NCI-H2196 (cell line): ENCODE measurements around the gene TTLL6.
A peak's percentile ranks its signal among the peaks of the same experiment; 100 is the strongest.

Source experiments
- DNase-seq: peaks from one replicate; lab custom pipeline; 2025; ENCODE audit not compliant: unreplicated experiment; lab: John Stamatoyannopoulos, UW

TTLL6 gene

DNA sequence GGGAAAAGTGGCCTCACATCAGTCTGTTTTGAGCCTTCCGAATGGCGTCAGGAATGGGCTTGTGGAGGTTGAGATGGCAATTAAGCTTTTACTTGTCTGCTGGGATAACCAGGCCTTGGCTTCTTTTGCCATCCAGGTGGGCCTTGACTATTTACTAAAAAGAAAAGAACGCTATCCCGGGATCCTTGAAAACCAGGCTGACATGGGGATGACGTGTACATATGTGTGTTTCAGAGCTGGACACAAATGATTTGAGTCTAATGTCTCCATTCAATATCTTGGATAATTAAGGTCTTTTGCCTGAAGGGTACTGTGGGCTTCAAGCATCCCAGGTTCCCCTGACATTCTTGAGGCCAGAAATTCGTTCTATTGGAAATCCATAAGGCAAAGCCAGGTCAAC, 55.9 kb downstream of the TTLL6 start:
- no peak for DNase-seq

DNA sequence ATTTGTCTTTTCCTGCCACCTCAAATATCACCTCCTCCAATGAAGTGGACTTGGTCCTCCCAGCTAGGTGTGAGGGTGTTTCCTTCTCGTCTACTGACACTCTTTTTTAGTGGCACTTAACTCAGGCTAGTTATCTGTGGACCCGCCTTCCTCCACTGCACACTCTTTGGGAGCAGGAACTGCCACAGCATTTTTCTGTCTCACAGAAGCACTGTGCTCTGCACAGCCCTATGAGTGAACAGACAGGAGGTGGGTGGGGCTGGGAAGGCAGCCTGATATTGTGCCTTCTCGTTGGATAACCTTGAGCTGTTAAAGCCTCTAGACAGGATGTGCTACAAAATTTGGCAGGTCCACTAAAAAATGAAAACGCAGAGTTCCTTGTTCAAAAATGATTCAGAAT, 56.6 kb downstream of the TTLL6 start:
- DNase-seq, result peak; percentile 39

- no peak for DNase-seq
Measured at GRCh38 chr17:48759288-48759687, 57.7 kb downstream of the TTLL6 start.

- no peak for DNase-seq
Measured at GRCh38 chr17:48757524-48757961, 59.5 kb downstream of the TTLL6 start.

GRCh38 chr17:48756830-48757251, 60.2 kb downstream of the TTLL6 start:
- peak; percentile 90 for DNase-seq

DNA sequence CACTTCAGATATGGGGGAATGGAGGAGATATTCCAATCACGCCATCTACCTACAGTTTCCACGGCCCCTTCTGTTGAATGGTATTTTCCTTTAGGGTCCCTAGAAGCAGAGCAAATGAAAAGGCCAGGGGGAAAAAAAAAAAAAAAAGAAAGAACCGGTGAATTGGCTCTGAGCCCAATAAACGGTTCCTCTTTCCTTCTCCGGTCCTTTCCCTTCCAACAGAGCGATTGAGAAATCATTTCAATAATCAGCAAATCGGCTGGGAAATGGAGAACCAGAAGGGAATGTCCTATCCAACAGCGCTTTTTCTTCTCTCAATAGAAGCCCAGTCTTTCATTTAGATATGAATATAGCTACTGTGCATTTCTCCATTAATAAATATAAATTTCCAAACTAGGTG, 61.7 kb downstream of the TTLL6 start:
- DNase-seq, result no peak

GRCh38 chr17:48754500-48755261, 62.3 kb downstream of the TTLL6 start:
- no peak for DNase-seq

DNA sequence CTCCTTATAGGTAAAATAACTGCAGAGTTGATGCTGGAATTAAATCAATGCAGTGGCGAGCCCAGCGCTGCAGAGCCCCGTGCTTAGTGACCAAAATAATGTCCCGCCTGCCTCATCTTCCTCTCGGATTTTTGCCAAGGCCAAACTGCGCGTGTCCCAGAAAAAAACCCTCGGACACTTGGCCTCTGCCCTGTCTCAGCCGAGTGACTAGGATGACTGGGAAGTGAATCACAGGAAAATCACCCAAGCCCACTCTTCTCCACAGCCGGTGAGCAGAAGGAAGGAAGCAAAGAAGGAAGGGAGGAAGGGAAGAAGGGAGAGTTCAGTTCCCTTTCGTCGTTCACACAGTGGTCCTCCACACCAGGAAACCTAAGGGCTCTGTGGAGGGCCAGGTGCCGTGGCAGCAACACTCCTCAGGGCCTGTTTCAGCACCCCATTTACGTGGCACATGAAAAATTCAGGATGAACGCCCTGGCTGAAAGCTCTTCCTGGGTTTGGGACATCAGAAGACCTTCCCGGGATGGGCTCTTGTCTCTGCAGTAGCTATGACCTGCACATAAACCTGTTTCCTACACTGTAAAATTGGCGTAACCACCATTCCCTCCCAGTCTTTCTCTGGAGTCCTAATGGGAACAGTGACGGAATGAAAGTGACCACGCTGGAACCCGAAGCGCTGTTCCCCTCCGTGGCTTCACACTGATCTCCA, 63.1 kb downstream of the TTLL6 start:
- no peak for DNase-seq

- no peak for DNase-seq
Measured at GRCh38 chr17:48752399-48753288, 64.4 kb downstream of the TTLL6 start.

DNA sequence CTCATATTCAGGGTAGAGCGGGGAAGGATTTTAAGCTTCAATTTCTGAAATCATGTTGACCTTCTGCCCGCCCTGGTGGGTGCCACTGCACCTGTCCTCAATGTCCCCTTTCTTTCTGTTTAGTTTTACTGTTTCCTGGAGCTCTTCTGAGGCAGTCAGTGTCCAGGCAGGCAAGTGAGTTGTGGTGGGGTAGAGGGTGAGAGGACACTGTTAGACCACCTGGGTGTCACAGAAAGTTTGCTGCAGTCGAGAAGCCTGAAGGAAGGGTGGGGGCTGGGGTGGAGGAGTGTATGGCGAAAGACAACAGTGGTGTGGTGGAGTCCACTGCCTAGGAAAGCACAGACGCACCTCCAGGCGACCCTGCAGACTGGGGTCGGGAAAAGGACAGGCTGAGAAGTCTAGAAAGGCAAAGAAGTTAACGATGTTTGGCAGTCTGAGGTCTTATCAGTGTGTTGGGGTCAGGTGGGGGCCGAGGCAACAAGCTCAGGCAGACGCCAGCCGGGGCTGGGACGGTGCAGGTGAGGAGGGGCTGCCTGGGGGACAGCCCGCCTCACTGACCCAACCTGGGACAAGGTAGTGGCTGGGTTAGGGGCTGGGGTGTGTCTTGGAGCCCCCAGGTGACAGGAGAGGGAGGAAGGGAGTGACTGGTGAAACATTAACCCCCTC, 65.2 kb downstream of the TTLL6 start:
- no peak for DNase-seq

- DNase-seq, result no peak
Measured at GRCh38 chr17:48751172-48751571, 65.9 kb downstream of the TTLL6 start.

DNA sequence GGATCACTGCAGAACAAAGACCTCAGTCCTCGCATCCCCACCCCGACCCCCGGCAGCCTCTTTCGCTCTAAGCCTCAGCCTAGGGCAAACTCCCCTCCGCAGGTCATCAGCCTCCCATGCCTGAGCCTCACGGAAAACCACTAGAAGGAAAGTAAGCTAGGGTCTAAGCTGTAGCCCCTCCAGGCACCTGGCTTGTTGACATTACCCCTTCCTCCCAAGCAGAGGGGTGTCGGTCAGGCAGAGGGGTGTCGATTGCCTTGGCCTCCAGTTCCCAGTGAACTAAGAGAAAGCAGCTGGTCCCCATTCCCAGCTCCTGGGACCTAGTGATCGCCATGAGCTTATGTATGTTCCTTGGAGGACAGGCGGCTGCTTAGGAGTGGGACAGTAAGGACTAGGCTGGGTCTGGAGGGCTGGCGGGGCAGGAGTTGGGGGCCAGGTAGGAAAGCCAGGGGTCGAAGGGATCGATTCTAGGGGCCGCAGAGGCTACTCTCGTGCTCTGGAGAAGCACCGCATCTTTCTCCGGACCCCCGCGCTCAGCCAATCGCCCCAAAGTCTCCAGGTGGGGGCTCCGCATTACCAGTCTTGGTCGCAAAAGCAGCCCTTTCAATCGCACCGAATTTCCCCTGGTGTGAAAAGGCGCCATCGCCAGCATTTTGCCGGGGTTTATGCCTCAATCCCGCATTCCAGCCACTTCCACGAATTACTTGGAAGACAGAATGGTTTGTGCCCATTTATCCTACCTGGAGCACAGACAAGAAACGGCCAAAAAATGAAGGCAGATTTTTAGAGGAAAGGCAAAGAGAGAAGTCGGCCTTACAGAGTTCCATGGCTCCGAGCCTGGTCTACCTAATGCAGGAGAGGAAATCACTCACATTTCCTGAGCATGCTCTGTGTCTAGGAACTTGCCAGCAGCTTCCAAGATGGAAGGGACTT, 67.1 kb downstream of the TTLL6 start:
- DNase-seq, result no peak

DNA sequence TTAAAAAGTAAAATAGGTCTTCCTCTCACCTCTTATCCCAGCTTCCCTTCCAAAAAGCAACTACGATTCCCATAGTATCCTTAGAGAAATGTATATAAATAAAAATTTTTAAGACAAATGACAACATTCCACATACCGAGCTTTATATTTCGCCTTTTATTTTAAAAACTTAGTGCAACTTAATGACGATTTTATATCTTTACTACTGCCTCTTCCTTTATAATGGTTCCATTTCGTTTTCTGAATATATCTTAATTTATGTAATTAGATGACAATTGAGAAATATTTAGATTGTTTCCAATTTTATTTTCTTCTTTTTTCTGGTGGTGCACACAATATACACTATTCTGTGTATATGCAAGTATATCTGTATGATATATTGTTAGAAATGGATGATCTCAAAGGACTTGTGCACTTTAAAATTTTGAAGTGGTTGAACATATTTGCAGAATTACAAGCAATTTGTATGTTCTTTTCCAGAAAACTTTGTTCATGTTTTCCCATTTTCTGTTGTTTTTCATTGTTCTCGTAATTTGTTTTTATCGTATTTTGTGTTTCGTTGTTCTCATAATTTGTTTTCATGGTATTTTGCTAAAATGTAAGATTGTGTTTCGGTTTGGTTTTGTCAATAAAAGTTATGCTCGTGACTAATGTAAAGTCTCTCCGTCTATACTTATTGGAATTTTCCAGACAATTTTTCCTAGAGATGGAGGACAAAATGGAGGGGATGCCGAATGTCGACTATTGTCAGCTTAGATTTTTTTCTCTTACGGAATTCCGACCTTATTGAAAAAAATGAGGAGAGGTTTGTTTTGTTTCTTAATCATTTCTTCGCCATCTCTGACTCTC, 68.1 kb downstream of the TTLL6 start:
- no peak for DNase-seq

DNA sequence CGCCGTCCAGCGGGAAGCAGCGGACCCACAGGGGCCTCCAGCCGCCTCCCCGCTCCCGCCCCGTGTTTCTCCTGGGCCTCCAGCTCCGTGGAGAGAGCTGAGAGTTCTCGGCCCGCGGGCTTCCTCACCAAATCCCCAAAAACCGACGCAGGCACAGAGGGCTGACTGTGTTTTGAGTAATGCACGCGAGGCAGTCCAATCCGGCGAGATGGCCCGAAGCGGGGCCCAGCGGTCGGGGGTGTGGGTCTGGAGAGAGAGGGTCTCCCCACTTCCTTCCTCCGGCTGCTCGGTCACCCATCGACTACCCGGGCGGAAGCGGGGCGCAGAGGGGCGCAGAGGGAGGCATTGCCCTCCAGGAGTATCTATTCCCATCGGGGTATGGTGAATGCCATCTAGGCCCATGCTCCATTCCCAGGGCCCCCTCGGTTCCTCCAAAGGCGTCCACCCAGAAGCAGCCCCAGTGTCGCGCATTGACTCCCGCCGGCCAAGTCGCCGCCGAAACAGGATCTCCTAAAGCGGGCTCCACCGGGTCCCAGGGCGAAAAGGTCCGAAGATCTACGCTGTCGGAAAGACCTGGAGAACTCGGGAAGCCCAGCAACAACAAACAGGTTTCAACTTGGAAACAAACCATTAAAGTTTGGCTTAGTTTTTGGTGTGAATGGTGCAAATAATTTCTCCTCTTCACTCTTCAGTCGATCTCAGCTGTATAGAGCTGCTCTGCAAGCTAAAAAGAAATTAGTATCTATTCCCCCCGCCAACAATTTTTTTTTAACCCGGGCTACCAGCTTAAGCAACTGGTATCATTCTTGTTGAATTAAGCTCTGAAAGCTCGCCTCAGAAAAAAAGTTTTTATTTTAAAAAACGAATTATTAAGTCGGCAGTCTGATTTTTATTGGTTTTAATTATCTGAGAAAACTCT, 69.3 kb downstream of the TTLL6 start:
- no peak for DNase-seq

GRCh38 chr17:48746916-48747444, 70.0 kb downstream of the TTLL6 start:
- no peak for DNase-seq

- DNase-seq, result peak; percentile 50
Measured at GRCh38 chr17:48745381-48746275, 71.4 kb downstream of the TTLL6 start.

DNA sequence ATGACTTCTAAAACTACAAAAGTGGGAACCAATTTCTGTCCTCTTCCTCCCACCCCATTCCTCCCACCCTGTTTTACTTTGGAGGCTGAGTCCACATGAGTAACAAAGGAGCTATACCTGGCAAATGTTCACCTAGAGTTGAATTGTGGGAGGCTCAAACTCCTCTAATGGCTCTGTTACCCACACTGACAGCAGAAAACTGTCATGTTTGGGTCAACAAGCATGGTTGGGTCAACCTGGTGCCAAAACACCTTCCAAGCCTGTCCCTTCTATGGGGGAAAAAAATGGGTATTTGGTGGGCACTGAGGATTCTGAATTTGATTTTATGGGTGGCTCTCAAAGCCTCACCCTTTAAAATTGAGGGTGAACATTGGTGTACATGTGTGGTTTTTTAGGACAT, 76.5 kb downstream of the TTLL6 start:
- no peak for DNase-seq
